HepG2 (cell line): Measurements from ENCODE around the gene ZNF628. TPM values are rescaled to one million over a fixed set of nuclear protein-coding genes. Genes with fewer than 3 reads are reported as not detected.

Source experiments
- ATF7-NPFF ChIP-seq: sonication (generic); formaldehyde crosslinking; IDR thresholded peaks from 2 replicates; pipeline ENCODE4 v1.8.1; 2023; ENCODE audit warnings: mild to moderate bottlenecking, low read depth, missing genetic modification reagents, moderate library complexity
- CBX5 ChIP-seq: sonication (generic); formaldehyde crosslinking; IDR thresholded peaks from 2 replicates; pipeline ENCODE4 v1.4.0; 2020; ENCODE audit warnings: missing genetic modification reagents, borderline replicate concordance
- HNRNPL ChIP-seq: fragments of 200-400 bp; formaldehyde crosslinking; IDR thresholded peaks from 2 replicates; pipeline ENCODE4 v1.6.1; 2017; ENCODE audit warnings: mild to moderate bottlenecking, low read depth, low read length
- KAT8 ChIP-seq: IDR thresholded peaks from 2 replicates; pipeline ENCODE4 v1.6.1; 2016; ENCODE audit warnings: missing genetic modification reagents, missing compliant biosample characterization
- KDM6A ChIP-seq: IDR thresholded peaks from 2 replicates; pipeline ENCODE4 v1.6.1; 2016; ENCODE audit warnings: low read depth
- MIXL1 ChIP-seq: IDR thresholded peaks from 2 replicates; pipeline ENCODE4 v1.6.1; 2016
- NFE2L2 ChIP-seq: fragments of 150-350 bp; IDR thresholded peaks from 2 replicates; pipeline ENCODE4 v1.6.1; 2014; ENCODE audit warnings: low read length
- RNF2 ChIP-seq: fragments of 450-650 bp; conservative IDR thresholded peaks from 2 replicates; pipeline ENCODE4 v1.6.1; 2016; ENCODE audit warnings: low read depth
- SALL2 ChIP-seq: sonication (generic); formaldehyde crosslinking; IDR thresholded peaks from 2 replicates; pipeline ENCODE4 v1.8.1; 2023; ENCODE audit warnings: mild to moderate bottlenecking, missing genetic modification reagents, inconsistent platforms
- SP1 ChIP-seq, 2 experiments: fragments of 450-650 bp in 1 of 2; sonication (generic) in 1 of 2; formaldehyde crosslinking in 1 of 2; IDR thresholded peaks; 2 replicates each; pipeline versions ENCODE4 v1.4.0 to v1.6.1; 2016 to 2020; ENCODE audit warnings: missing genetic modification reagents in 1 of 2
- SRSF4 ChIP-seq: fragments of 200-400 bp; formaldehyde crosslinking; IDR thresholded peaks from one replicate; pipeline ENCODE4 v1.6.1; 2018; ENCODE audit warnings: mild to moderate bottlenecking, low read depth, low read length, moderate library complexity; ENCODE audit not compliant: poor library complexity, severe bottlenecking
- ZBTB3 ChIP-seq: sonication (generic); formaldehyde crosslinking; IDR thresholded peaks from 2 replicates; pipeline ENCODE4 v1.4.0; 2020; ENCODE audit warnings: low read depth, mild to moderate bottlenecking, moderate library complexity, missing genetic modification reagents, borderline replicate concordance
- ZNF558 ChIP-seq: sonication (generic); formaldehyde crosslinking; IDR thresholded peaks from 2 replicates; pipeline ENCODE4 v1.9.0; 2022; ENCODE audit warnings: mild to moderate bottlenecking, missing genetic modification reagents, borderline replicate concordance
- ZNF670 ChIP-seq: sonication (generic); formaldehyde crosslinking; IDR thresholded peaks from 2 replicates; pipeline ENCODE4 v1.8.0; 2022; ENCODE audit warnings: mild to moderate bottlenecking, missing genetic modification reagents, borderline replicate concordance
- ZNF7 ChIP-seq: IDR thresholded peaks from 2 replicates; pipeline ENCODE4 v1.6.1; 2016; ENCODE audit warnings: missing biosample characterization, missing genetic modification reagents
- ZNF784 ChIP-seq: sonication (generic); formaldehyde crosslinking; IDR thresholded peaks from 2 replicates; pipeline ENCODE4 v1.5.1; 2020; ENCODE audit warnings: missing genetic modification reagents, mild to moderate bottlenecking, borderline replicate concordance
- polyA plus RNA-seq, 8 experiments: library from polyadenylated mRNA; depleted of rRNA in 3 of 8; stranded (reverse) in 7 of 8; unstranded in 1 of 8; fragments of >200 nt; fragmentation: Illumina TruSeq in 4 of 8; extraction: Trizol in 4 of 8; gene quantifications; 2 replicates each; pipeline versions ENCODE4 v1.2.1 to v1.2.3, GENCODE V29; 2011 to 2016; ENCODE audit warnings: low read depth in 4 of 8, missing spikeins in 1 of 8, mixed read lengths in 1 of 8; ENCODE audit not compliant: insufficient read depth in 1 of 8
- total RNA-seq, 5 experiments: library from RNA; depleted of rRNA; stranded (reverse); fragments of >200 nt; fragmentation: Illumina TruSeq; extraction: Trizol; gene quantifications; 2 replicates each; pipeline ENCODE4 v1.2.3, GENCODE V29; 2016; ENCODE audit warnings: low read depth in 1 of 5
- TF ChIP-seq, protein P1 (sequence below): sonication (generic); formaldehyde crosslinking; IDR thresholded peaks from one replicate; pipeline ENCODE4 v1.5.1; 2020; ENCODE audit warnings: mild to moderate bottlenecking, missing genetic modification reagents; ENCODE audit errors: not compliant biosample characterization
- TF ChIP-seq, protein P2 (sequence below): sonication (generic); IDR thresholded peaks from 2 replicates; pipeline ENCODE4 v1.6.1; 2016; ENCODE audit warnings: low read depth, borderline replicate concordance
- TF ChIP-seq, protein P3 (sequence below): sonication (generic); formaldehyde crosslinking; conservative IDR thresholded peaks from 2 replicates; pipeline ENCODE4 v1.4.0; 2020; ENCODE audit warnings: missing genetic modification reagents

ZNF628 gene
- total and polyA plus RNA-seq, 2 of the 13 experiments (the other 11 are each of a cell fraction or from before 2014, with no cell fraction given) = 0.54 to 1.2 TPM

GRCh38 chr19:55476100-55476775, at the start of gene ZNF628 (continued):
- TF ChIP-seq ZNF670 (peak; percentile 68; the same call in 1 of the 2 replicates), ZNF784 (CRISPR knock-in tag) (peak; percentile 92), MIXL1 (CRISPR knock-in tag) (no peak), ZBTB3 (no peak), ATF7-NPFF (CRISPR knock-in tag) (peak; percentile 82), KAT8 (peak; percentile 88), ZNF558 (peak; percentile 92; the same call in 1 of the 2 replicates), SALL2 (CRISPR knock-in tag) (peak; percentile 85; the same call in 1 of the 2 replicates), KDM6A (CRISPR knock-in tag) (no peak), RNF2 (peak; percentile 95), SRSF4 (no peak), NFE2L2 (no peak), ZNF7 (CRISPR knock-in tag) (no peak), CBX5 (CRISPR knock-in tag) (no peak; the same call in 1 of the 2 replicates), HNRNPL (no peak), SP1 (IDR thresholded peaks at IDR 0.05) (no peak), SP1 (CRISPR knock-in tag; IDR thresholded peaks at IDR 0.05) (peak; percentile 94)
- TF ChIP-seq, protein P1, sequence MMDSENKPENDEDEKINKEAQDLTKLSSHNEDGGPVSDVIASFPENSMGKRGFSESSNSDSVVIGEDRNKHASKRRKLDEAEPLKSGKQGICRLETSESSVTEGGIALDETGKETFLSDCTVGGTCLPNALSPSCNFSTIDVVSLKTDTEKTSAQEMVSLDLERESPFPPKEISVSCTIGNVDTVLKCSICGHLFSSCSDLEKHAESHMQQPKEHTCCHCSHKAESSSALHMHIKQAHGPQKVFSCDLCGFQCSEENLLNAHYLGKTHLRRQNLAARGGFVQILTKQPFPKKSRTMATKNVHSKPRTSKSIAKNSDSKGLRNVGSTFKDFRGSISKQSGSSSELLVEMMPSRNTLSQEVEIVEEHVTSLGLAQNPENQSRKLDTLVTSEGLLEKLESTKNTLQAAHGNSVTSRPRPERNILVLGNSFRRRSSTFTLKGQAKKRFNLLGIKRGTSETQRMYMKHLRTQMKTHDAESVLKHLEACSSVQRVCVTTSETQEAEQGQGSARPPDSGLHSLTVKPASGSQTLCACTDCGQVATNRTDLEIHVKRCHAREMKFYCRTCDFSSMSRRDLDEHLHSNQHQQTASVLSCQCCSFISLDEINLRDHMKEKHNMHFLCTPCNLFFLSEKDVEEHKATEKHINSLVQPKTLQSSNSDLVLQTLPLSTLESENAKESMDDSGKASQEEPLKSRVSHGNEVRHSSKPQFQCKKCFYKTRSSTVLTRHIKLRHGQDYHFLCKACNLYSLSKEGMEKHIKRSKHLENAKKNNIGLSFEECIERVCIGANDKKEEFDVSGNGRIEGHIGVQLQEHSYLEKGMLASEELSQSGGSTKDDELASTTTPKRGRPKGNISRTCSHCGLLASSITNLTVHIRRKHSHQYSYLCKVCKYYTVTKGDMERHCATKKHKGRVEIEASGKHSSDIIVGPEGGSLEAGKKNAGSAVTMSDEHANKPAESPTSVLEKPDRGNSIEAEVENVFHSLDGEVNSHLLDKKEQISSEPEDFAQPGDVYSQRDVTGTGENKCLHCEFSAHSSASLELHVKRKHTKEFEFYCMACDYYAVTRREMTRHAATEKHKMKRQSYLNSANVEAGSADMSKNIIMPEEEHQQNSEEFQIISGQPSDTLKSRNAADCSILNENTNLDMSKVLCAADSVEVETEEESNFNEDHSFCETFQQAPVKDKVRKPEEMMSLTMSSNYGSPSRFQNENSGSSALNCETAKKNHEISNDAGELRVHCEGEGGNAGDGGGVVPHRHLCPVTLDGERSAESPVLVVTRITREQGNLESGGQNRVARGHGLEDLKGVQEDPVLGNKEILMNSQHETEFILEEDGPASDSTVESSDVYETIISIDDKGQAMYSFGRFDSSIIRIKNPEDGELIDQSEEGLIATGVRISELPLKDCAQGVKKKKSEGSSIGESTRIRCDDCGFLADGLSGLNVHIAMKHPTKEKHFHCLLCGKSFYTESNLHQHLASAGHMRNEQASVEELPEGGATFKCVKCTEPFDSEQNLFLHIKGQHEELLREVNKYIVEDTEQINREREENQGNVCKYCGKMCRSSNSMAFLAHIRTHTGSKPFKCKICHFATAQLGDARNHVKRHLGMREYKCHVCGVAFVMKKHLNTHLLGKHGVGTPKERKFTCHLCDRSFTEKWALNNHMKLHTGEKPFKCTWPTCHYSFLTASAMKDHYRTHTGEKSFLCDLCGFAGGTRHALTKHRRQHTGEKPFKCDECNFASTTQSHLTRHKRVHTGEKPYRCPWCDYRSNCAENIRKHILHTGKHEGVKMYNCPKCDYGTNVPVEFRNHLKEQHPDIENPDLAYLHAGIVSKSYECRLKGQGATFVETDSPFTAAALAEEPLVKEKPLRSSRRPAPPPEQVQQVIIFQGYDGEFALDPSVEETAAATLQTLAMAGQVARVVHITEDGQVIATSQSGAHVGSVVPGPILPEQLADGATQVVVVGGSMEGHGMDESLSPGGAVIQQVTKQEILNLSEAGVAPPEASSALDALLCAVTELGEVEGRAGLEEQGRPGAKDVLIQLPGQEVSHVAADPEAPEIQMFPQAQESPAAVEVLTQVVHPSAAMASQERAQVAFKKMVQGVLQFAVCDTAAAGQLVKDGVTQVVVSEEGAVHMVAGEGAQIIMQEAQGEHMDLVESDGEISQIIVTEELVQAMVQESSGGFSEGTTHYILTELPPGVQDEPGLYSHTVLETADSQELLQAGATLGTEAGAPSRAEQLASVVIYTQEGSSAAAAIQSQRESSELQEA (CRISPR knock-in tag) = no peak
- TF ChIP-seq, protein P2, sequence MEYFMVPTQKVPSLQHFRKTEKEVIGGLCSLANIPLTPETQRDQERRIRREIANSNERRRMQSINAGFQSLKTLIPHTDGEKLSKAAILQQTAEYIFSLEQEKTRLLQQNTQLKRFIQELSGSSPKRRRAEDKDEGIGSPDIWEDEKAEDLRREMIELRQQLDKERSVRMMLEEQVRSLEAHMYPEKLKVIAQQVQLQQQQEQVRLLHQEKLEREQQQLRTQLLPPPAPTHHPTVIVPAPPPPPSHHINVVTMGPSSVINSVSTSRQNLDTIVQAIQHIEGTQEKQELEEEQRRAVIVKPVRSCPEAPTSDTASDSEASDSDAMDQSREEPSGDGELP = peak; percentile 22; the same call in 1 of the 2 replicates
- TF ChIP-seq, protein P3, sequence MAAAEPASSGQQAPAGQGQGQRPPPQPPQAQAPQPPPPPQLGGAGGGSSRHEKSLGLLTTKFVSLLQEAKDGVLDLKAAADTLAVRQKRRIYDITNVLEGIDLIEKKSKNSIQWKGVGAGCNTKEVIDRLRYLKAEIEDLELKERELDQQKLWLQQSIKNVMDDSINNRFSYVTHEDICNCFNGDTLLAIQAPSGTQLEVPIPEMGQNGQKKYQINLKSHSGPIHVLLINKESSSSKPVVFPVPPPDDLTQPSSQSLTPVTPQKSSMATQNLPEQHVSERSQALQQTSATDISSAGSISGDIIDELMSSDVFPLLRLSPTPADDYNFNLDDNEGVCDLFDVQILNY (CRISPR knock-in tag) = peak; percentile 39; the same call in 1 of the 2 replicates
